Measurements from ENCODE around the gene MAGEB17. TPM values are rescaled to one million over a fixed set of nuclear protein-coding genes. Genes with fewer than 3 reads are reported as not detected.
"Not testable (repeated sequence)": the region's sequence is repeated elsewhere in the genome, so short reads cannot be mapped to it uniquely, and the experiment has no call there.

The MAGEB17 gene
- total RNA-seq, 1 donor from 2014 or later = not detected

DNA sequence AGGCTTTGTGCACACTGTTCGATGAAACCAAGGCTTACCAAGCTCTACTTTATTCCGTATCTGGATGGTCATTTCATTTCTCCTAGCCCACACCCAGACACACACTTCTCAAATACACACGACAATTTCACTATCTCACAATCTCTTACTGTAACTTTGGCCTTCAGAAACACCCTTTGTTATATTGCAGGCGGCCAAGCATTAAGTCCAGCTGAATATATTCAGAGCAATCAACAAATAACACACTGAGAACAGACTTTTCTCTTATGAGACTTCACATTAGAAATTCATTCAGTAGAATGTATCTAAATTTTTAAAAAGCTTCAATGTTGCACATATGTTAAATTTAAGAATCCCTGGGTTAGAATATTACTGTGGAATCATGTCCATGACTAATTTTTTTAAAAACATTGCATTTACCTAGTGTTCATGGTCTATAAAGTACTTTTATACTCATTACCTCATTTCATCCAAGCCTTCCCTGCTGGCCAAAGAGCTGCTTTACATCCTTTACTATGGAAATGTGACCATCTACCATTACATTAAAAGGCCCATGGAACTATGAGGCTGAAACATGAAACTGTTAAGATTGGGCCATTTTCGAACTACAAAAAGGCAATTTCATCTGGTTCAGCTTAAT lies 10.5 kb upstream of the MAGEB17 start:
- no peak for DNase-seq (ENCODE audit: low spot score)

- no peak for DNase-seq (ENCODE audit: low spot score)
Observed at GRCh38 chrX:16160729-16161128, 6.6 kb upstream of the MAGEB17 start.

- DNase-seq (ENCODE audit: low spot score) = not testable (repeated sequence)
Observed at GRCh38 chrX:16161173-16161572, 6.1 kb upstream of the MAGEB17 start.

GRCh38 chrX:16162391-16162790 lies 4.9 kb upstream of the MAGEB17 start:
- DNase-seq (ENCODE audit: low spot score) = no peak

GRCh38 chrX:16164748-16165147 lies 2.5 kb upstream of the MAGEB17 start:
- DNase-seq (ENCODE audit: low spot score) = no peak

- DNase-seq (ENCODE audit: low spot score) = no peak
Observed at GRCh38 chrX:16171039-16171438, 3.8 kb downstream of the MAGEB17 start.

- no peak for DNase-seq (ENCODE audit: low spot score)
Observed at GRCh38 chrX:16171944-16172343, 4.7 kb downstream of the MAGEB17 start.

DNA sequence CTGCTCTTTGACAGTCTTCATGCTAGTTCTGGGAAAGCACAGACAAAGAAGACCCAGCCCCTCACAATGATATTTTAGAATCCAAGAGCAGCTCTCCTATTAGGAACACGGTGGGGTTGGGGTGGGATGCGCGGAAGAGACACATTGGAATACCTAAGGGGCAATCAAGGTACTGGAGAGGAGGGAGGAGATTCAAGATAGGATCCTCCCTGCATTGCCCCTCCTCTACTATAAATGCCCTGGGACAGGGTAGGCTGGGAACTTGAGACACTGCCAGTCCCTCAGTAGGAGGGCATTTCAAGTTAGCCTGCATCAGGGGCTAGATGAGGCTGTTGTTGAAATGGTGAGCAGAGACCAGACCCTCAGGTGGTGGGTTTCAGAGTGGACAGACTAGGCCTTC lies 5.1 kb downstream of the MAGEB17 start:
- no peak for DNase-seq (ENCODE audit: low spot score)

GRCh38 chrX:16175329-16176061 lies 8.2 kb downstream of the MAGEB17 start:
- DNase-seq (ENCODE audit: low spot score) = no peak

- no peak for DNase-seq (ENCODE audit: low spot score)
Observed at GRCh38 chrX:16177260-16177659, 10.0 kb downstream of the MAGEB17 start.

GRCh38 chrX:16183843-16184242 lies 16.6 kb downstream of the MAGEB17 start:
- DNase-seq (ENCODE audit: low spot score) = not testable (repeated sequence)

GRCh38 chrX:16185725-16186136 lies 18.4 kb downstream of the MAGEB17 start:
- DNase-seq (ENCODE audit: low spot score) = no peak

- no peak for DNase-seq (ENCODE audit: low spot score)
Observed at GRCh38 chrX:16186380-16187007, 19.2 kb downstream of the MAGEB17 start.

DNA sequence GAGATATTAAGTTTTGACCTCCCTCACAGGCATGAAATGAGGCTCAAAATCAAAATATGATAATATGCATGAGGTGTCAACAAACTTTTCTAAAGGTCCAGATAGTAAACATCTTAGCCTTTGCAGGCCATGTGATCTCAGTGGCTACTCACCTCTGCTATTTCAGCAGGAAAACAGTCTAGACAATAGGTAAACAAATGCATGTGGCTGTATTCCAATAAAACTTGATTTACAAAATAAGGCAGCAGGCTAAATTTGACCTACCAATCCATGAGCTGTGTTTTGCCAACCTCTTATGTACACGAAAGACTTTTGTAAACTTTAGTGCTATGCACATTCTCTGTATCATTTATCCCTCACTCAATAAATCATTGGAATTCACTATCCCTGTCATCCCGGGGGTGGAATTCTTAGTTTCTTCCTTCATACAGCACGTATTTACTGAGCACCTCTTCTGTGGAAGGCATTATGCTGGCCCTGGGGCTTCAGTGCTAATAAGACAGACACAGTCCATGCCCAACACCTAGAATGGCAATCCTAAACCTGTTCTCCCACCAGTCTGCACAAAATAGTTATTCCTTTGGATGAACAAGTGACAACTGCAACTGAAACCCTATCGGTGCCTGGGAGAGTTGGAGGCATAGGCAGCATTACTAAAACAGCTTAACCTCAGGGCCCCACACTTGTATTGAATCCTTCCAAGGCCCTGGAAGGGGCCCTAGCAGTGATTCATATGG lies 19.9 kb downstream of the MAGEB17 start:
- no peak for DNase-seq (ENCODE audit: low spot score)

GRCh38 chrX:16188687-16189086 lies 21.4 kb downstream of the MAGEB17 start:
- DNase-seq (ENCODE audit: low spot score) = no peak

- DNase-seq (ENCODE audit: low spot score) = no peak
Observed at GRCh38 chrX:16191605-16192004, 24.3 kb downstream of the MAGEB17 start.

DNA sequence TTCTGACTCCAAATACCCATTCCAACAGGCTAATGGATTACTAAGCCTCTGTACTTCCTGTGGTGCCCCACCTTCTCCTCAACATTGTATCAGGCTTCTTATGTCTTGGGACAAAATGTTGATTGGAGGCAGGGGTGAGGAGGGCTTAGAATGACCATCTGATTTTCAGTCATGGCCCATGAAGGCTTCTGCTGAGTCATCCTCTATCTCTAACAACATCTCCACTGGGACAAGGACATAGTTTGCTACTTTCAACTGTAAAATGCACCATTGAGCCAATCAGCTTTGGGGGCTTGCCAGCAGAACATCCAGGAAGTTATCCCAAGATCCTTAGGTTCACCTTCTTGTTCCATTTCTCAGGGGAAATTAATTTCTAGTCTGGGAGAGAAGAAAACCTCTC lies 29.5 kb downstream of the MAGEB17 start:
- no peak for DNase-seq (ENCODE audit: low spot score)

- no peak for DNase-seq (ENCODE audit: low spot score)
Observed at GRCh38 chrX:16199343-16199742, 32.1 kb downstream of the MAGEB17 start.

DNA sequence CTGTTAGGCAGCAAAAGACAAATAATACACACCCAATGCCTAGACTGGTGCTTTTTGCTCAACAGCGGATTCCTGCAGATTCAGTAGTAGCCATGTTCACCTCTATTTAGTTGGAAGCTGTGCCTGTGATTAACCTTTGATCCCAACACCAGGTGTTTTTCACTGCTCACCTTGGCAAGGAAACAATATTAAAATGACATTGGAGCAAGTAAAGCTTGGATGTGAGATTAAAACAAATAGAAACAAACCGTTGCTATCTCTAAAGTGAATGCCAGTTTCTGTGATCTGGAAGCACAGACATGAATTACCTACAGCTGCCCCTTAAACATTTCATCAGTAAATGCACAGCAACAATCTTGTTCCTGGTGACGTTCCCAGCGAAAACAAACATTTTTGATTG lies 35.7 kb downstream of the MAGEB17 start:
- no peak for DNase-seq (ENCODE audit: low spot score)

- DNase-seq (ENCODE audit: low spot score) = no peak
Observed at GRCh38 chrX:16204538-16204937, 37.3 kb downstream of the MAGEB17 start.

DNA sequence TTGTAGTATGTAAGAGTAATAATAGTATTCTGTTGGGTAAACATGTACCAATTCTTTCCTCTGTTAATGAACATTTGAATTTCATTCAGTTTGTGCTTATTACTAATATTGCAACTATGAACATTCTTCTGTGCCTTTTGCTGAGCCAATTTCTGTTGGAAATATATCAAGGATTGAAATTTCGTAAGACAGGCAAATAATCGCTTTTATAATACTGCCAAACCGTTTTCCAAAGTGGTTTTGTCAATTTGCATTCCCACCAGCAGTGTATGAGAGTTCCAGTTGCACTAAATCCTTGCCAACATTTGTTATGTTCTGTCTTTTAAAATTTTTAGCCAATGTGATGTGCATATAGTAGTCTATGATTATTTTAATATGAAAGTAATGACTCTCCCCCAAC lies 38.6 kb downstream of the MAGEB17 start:
- DNase-seq (ENCODE audit: low spot score) = no peak

DNA sequence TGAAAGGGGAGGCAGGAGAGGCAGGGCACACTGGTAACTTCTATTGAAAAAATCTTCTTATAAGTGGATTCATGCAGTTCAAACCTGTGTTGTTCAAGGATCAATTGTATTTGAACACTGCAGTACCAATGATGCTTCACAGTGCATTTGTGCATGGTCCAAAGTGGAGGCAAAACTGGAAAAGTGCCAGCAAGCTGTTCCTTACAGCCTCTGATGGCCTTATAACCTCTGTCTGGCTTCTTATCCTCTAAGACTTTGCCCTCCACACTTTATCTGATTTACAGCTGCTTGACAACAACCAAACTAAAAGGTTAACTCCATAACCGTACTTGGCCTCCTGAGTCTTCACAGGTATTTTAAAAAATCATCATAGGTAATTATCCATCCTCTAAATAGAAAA lies 40.4 kb downstream of the MAGEB17 start:
- no peak for DNase-seq (ENCODE audit: low spot score)

Data from ureter (tissue), 1 donor.